ENCODE data around the gene RAF1. TPM values are rescaled to one million over a fixed set of nuclear protein-coding genes. Genes with fewer than 3 reads are reported as not detected.

The RAF1 gene
- total and polyA plus RNA-seq, 2 donors (not counting 1 experiment from before 2014, with no cell fraction given), result 134 to 258 TPM

GRCh38 chr3:12585970-12586369 is 77.9 kb downstream of the RAF1 start:
- Histone ChIP-seq H3K9ac (ENCODE audit: insufficient read depth, low read length) (no peak overlapping the region), H3K4me1 (ENCODE audit: control insufficient read depth, extremely low read depth, insufficient read depth, low read length) (peaks cover 2% of the 10 kb centered on the region), H3K27ac (ENCODE audit: insufficient read depth, low read length) (no peak overlapping the region), H3K36me3 (ENCODE audit: control insufficient read depth, insufficient read depth, low read length) (peaks cover 30% of the 10 kb centered on the region), H4K20me1 (ENCODE audit: control insufficient read depth, extremely low read depth, insufficient read depth, low read length) (no peaks in the 10 kb centered on the region), H3K79me2 (ENCODE audit: control insufficient read depth, insufficient read depth, low read length) (peaks cover 1% of the 10 kb centered on the region), H2AFZ (ENCODE audit: low read length) (no peak overlapping the region), H3K4me3 (replicated peaks in 1 of 4; ENCODE audit: control extremely low read depth in 1 of 4, insufficient read depth in 1 of 4, low read depth in 3 of 4, low read length in 4 of 4) (no peak overlapping the region), H3K9me3 (ENCODE audit: control insufficient read depth, insufficient read depth, low read depth, low read length) (no peaks in the 10 kb centered on the region), H3K4me2 (ENCODE audit: extremely low read depth, insufficient read depth, low read length) (no peak overlapping the region), H3K27me3 (ENCODE audit: control insufficient read depth, insufficient read depth, low read length) (no peaks in the 10 kb centered on the region)
- no peak for DNase-seq (ENCODE audit: low read depth in 2 of 2)
- TF ChIP-seq EZH2 (IDR thresholded peaks at IDR 0.05; ENCODE audit: low read length, missing control alignments) (no peak), CTCF (conservative IDR thresholded peaks at IDR 0.05 in 1 of 2, IDR thresholded peaks at IDR 0.05 in 1 of 2; ENCODE audit: low read depth in 1 of 2, low read length in 2 of 2) (no peak)

- H3K9me3 ChIP-seq (ENCODE audit: control insufficient read depth, insufficient read depth, low read depth, low read length), result no peaks in the 10 kb centered on the region
- H3K4me2 ChIP-seq (ENCODE audit: extremely low read depth, insufficient read depth, low read length), result no peak overlapping the region
- H3K79me2 ChIP-seq (ENCODE audit: control insufficient read depth, insufficient read depth, low read length), result peaks cover 1% of the 10 kb centered on the region
- no peak overlapping the region for H3K9ac ChIP-seq (ENCODE audit: insufficient read depth, low read length)
- H3K36me3 ChIP-seq (ENCODE audit: control insufficient read depth, insufficient read depth, low read length), result peaks cover 28% of the 10 kb centered on the region
- TF ChIP-seq CTCF (conservative IDR thresholded peaks at IDR 0.05 in 1 of 2, IDR thresholded peaks at IDR 0.05 in 1 of 2; ENCODE audit: low read depth in 1 of 2, low read length in 2 of 2), result no peak
- no peak for TF ChIP-seq EZH2 (IDR thresholded peaks at IDR 0.05; ENCODE audit: low read length, missing control alignments)
- H3K4me3 ChIP-seq (replicated peaks in 1 of 4; ENCODE audit: control extremely low read depth in 1 of 4, insufficient read depth in 1 of 4, low read depth in 3 of 4, low read length in 4 of 4), result no peak overlapping the region
- peaks cover 2% of the 10 kb centered on the region for H3K4me1 ChIP-seq (ENCODE audit: control insufficient read depth, extremely low read depth, insufficient read depth, low read length)
- H3K27ac ChIP-seq (ENCODE audit: insufficient read depth, low read length), result no peak overlapping the region
- H4K20me1 ChIP-seq (ENCODE audit: control insufficient read depth, extremely low read depth, insufficient read depth, low read length), result no peaks in the 10 kb centered on the region
- H2AFZ ChIP-seq (ENCODE audit: low read length), result no peak overlapping the region
- DNase-seq (ENCODE audit: low read depth in 2 of 2), result no peak
- no peaks in the 10 kb centered on the region for H3K27me3 ChIP-seq (ENCODE audit: control insufficient read depth, insufficient read depth, low read length)
Measured at GRCh38 chr3:12585181-12585580, 78.7 kb downstream of the RAF1 start.

GRCh38 chr3:12584083-12584482 is 79.8 kb downstream of the RAF1 start:
- Histone ChIP-seq H3K79me2 (ENCODE audit: control insufficient read depth, insufficient read depth, low read length) (peaks cover 3% of the 10 kb centered on the region), H2AFZ (ENCODE audit: low read length) (no peak overlapping the region), H3K9ac (ENCODE audit: insufficient read depth, low read length) (no peak overlapping the region), H3K36me3 (ENCODE audit: control insufficient read depth, insufficient read depth, low read length) (peaks cover 32% of the 10 kb centered on the region), H3K4me1 (ENCODE audit: control insufficient read depth, extremely low read depth, insufficient read depth, low read length) (peaks cover 7% of the 10 kb centered on the region), H3K27ac (ENCODE audit: insufficient read depth, low read length) (no peak overlapping the region), H3K9me3 (ENCODE audit: control insufficient read depth, insufficient read depth, low read depth, low read length) (no peaks in the 10 kb centered on the region), H3K4me3 (replicated peaks in 1 of 4; ENCODE audit: control extremely low read depth in 1 of 4, insufficient read depth in 1 of 4, low read depth in 3 of 4, low read length in 4 of 4) (no peak overlapping the region), H3K4me2 (ENCODE audit: extremely low read depth, insufficient read depth, low read length) (no peak overlapping the region), H3K27me3 (ENCODE audit: control insufficient read depth, insufficient read depth, low read length) (no peaks in the 10 kb centered on the region), H4K20me1 (ENCODE audit: control insufficient read depth, extremely low read depth, insufficient read depth, low read length) (no peaks in the 10 kb centered on the region)
- TF ChIP-seq CTCF (conservative IDR thresholded peaks at IDR 0.05 in 1 of 2, IDR thresholded peaks at IDR 0.05 in 1 of 2; ENCODE audit: low read depth in 1 of 2, low read length in 2 of 2) (no peak), EZH2 (IDR thresholded peaks at IDR 0.05; ENCODE audit: low read length, missing control alignments) (no peak)
- DNase-seq (ENCODE audit: low read depth in 2 of 2), result no peak

All from fibroblast of lung (primary cell).